GM12878 (cell line): ENCODE results near the gene RNF166. TPM values are rescaled to one million over a fixed set of nuclear protein-coding genes. Genes with fewer than 3 reads are reported as not detected.

Source experiments
- ATAC-seq: fragments of 200-7000 bp; cut with Tn5 transposase; 3 replicates; pipeline ENCODE4 v1.9.1; 2020; ENCODE audit warnings: mild to moderate bottlenecking, moderate library complexity
- BruUV-seq: library from RNA; stranded (reverse); fragments of 400-500 nt; replicated peaks from 2 replicates; lab custom pipeline; 2021; lab: Mats Ljungman, UMichigan
- CTCF ChIA-PET: fragments of 300-600 bp; sonication (Branson Sonifier 250); formaldehyde crosslinking; extraction: SDS; loops from one replicate; lab custom pipeline; 2021; ENCODE audit warnings: inconsistent platforms; lab: Yijun Ruan, JAX
- POLR2A ChIA-PET: fragments of 350-600 bp; formaldehyde crosslinking; extraction: SDS; loops from one replicate; lab custom pipeline; 2021; ENCODE audit warnings: inconsistent platforms; lab: Charles Lee
- RAD21 ChIA-PET: fragments of 300-600 bp; sonication (Branson Sonifier 250); formaldehyde crosslinking; loops from one replicate; lab custom pipeline; 2023; ENCODE audit warnings: antibody characterized with exemption; ENCODE audit not compliant: unreplicated experiment; lab: Charles Lee
- SMC1A ChIA-PET: fragments of 300-600 bp; sonication (Branson Sonifier 250); formaldehyde crosslinking; loops from one replicate; lab custom pipeline; 2023; ENCODE audit not compliant: unreplicated experiment, uncharacterized antibody; lab: Charles Lee
- DNase-seq: peaks from one replicate; pipeline ENCODE4 v3.0.0-alpha.2; 2011; ENCODE audit warnings: low read depth, low spot score
- FAIRE-seq: peaks from 3 replicates; lab custom pipeline; 2011; peaks lifted over from hg19 to GRCh38; lab: Jason Lieb, UNC
- H2AFZ ChIP-seq: 2 replicates; pipeline ENCODE4 v1.6.0; 2011; ENCODE audit warnings: low read depth, low read length, control low read depth; ENCODE audit not compliant: control insufficient read depth
- H3K27ac ChIP-seq: 2 replicates; pipeline ENCODE4 v1.5.1; 2011; ENCODE audit warnings: control low read depth; ENCODE audit not compliant: control insufficient read depth, insufficient read depth
- H3K27me3 ChIP-seq, 2 experiments: replicated peaks in 1 of 2; 2 replicates each; pipeline versions ENCODE4 v1.6.0 to v1.6.1; 2011; ENCODE audit warnings: low read length in 1 of 2; ENCODE audit not compliant: control insufficient read depth in 2 of 2, insufficient read depth in 2 of 2
- H3K36me3 ChIP-seq, 2 experiments: 2 replicates each; pipeline ENCODE4 v1.5.1; 2011; ENCODE audit warnings: low read length in 1 of 2; ENCODE audit not compliant: control insufficient read depth in 2 of 2, insufficient read depth in 2 of 2
- H3K4me1 ChIP-seq: 2 replicates; pipeline ENCODE4 v1.6.1; 2011; ENCODE audit warnings: mild to moderate bottlenecking, low read length, moderate library complexity, mixed read lengths; ENCODE audit not compliant: control insufficient read depth, insufficient read depth
- H3K4me2 ChIP-seq: 2 replicates; pipeline ENCODE4 v1.6.0; 2011; ENCODE audit warnings: control low read depth; ENCODE audit not compliant: control insufficient read depth, insufficient read depth
- H3K4me3 ChIP-seq: fragments of 200-600 bp; sonication (generic); 2 replicates; pipeline ENCODE4 v1.5.1; 2016
- H3K79me2 ChIP-seq: 2 replicates; pipeline ENCODE4 v1.6.0; 2011; ENCODE audit warnings: low read length; ENCODE audit not compliant: control insufficient read depth, insufficient read depth
- H3K9ac ChIP-seq: 2 replicates; pipeline ENCODE4 v1.8.0; 2011; ENCODE audit warnings: low read length, control low read depth, mixed read lengths; ENCODE audit not compliant: control insufficient read depth, insufficient read depth
- H3K9me3 ChIP-seq: replicated peaks from 3 replicates; pipeline ENCODE4 v1.5.1; 2011; ENCODE audit warnings: mild to moderate bottlenecking, low read length; ENCODE audit not compliant: control insufficient read depth, insufficient read depth
- H4K20me1 ChIP-seq: 2 replicates; pipeline ENCODE4 v1.6.0; 2011; ENCODE audit not compliant: control insufficient read depth, insufficient read depth
- CHD1 ChIP-seq: IDR thresholded peaks from 2 replicates; pipeline ENCODE4 v1.6.1; 2012; ENCODE audit warnings: low read depth, low read length, improper control_type of control experiment
- CREB1 ChIP-seq: IDR thresholded peaks from 2 replicates; pipeline ENCODE4 v1.6.1; 2012; ENCODE audit warnings: low read depth, mild to moderate bottlenecking, inconsistent platforms
- CREM ChIP-seq: IDR thresholded peaks from 2 replicates; pipeline ENCODE4 v1.6.1; 2014; ENCODE audit warnings: antibody characterized with exemption, low read depth
- JUNB ChIP-seq: IDR thresholded peaks from 2 replicates; pipeline ENCODE4 v1.6.1; 2016; ENCODE audit warnings: antibody characterized with exemption, mild to moderate bottlenecking
- NFIC ChIP-seq: IDR thresholded peaks from 2 replicates; pipeline ENCODE4 v1.6.1; 2012; ENCODE audit warnings: low read depth, mild to moderate bottlenecking, inconsistent platforms, low read length, moderate library complexity
- NFYB ChIP-seq: IDR thresholded peaks from 2 replicates; pipeline ENCODE4 v1.6.1; 2011; ENCODE audit warnings: low read depth, mild to moderate bottlenecking, low read length, improper control_type of control experiment, moderate library complexity; ENCODE audit not compliant: insufficient read depth
- POLR2A ChIP-seq: IDR thresholded peaks from 2 replicates; pipeline ENCODE4 v1.6.1; 2011; ENCODE audit warnings: low read depth, mild to moderate bottlenecking, low read length
- SKIL ChIP-seq: fragments of 450-650 bp; IDR thresholded peaks from 2 replicates; pipeline ENCODE4 v1.6.1; 2017; ENCODE audit warnings: mild to moderate bottlenecking, low read depth, inconsistent platforms; ENCODE audit not compliant: poor library complexity, severe bottlenecking
- SREBF2 ChIP-seq: IDR thresholded peaks from 2 replicates; pipeline ENCODE4 v1.6.1; 2012; ENCODE audit warnings: mild to moderate bottlenecking, low read length
- STAT1 ChIP-seq: fragments of 450-650 bp; conservative IDR thresholded peaks from 2 replicates; pipeline ENCODE4 v1.6.1; 2014; ENCODE audit warnings: antibody characterized with exemption, mild to moderate bottlenecking
- WGBS: methylation state at CpG from one replicate; pipeline ENCODE4 v1.1.6; 2016; ENCODE audit warnings: low lambda C conversion rate; ENCODE audit not compliant: insufficient replicate concordance, insufficient coverage; ENCODE audit errors: missing lambda C conversion rate; 5-methylcytosine and 5-hydroxymethylcytosine counted together
- in situ Hi-C: fragments of 300-500 bp; cut with MboI; formaldehyde crosslinking; loops from 9 replicates; pipeline ENCODE4 v1.14.3; 2018; ENCODE audit warnings: mixed read lengths
- intact Hi-C: fragments of 100-400 bp; cut with micrococcal nuclease; formaldehyde crosslinking; loops from one replicate; pipeline ENCODE4 v1.14.2; 2022; ENCODE audit not compliant: unreplicated experiment
- polyA plus RNA-seq, 11 experiments: library from polyadenylated mRNA; depleted of rRNA in 4 of 11; unstranded in 6 of 11; stranded (reverse) in 5 of 11; fragments of >200 nt; fragmentation: Nextera tagmentation in 4 of 11; fragmentation: Illumina TruSeq in 1 of 11; extraction: Ambion mirVana in 4 of 11; extraction: Trizol in 1 of 11; gene quantifications; 1 replicate in 1 of 11; 2 replicates in 10 of 11; pipeline versions ENCODE4 v1.2.1 to v1.2.3, GENCODE V29; 2011 to 2016; ENCODE audit warnings: inconsistent platforms in 2 of 11, missing spikeins in 2 of 11, low read depth in 1 of 11
- total RNA-seq, 4 experiments: library from RNA; depleted of rRNA in 3 of 4; stranded (reverse); fragments of >200 nt in 3 of 4; fragmentation: Illumina TruSeq in 1 of 4; extraction: Trizol in 1 of 4; gene quantifications; 2 replicates each; pipeline versions ENCODE4 v1.2.1 to v1.2.3, GENCODE V29; 2013 to 2021
- TF ChIP-seq, protein P1 (sequence below): fragments of 450-650 bp; formaldehyde crosslinking; IDR thresholded peaks from 2 replicates; pipeline ENCODE4 v1.5.0; 2022; ENCODE audit warnings: mild to moderate bottlenecking, missing genetic modification characterization
- TF ChIP-seq, protein P2 (sequence below): fragments of 450-650 bp; IDR thresholded peaks from 2 replicates; pipeline ENCODE4 v1.6.1; 2018; ENCODE audit warnings: mild to moderate bottlenecking, low read depth, moderate library complexity; ENCODE audit not compliant: partially characterized antibody

Gene RNF166
- total and polyA plus RNA-seq, 10 of the 15 experiments (the other 5 are each of a cell fraction or from before 2014, with no cell fraction given): 0.48 to 32.8 (median 12.1) TPM

GRCh38 chr16:88697116-88697830, 8.9 kb downstream of the RNF166 start:
- DNase-seq (no peak), ATAC-seq (no peak), FAIRE-seq (no peak)
- H2AFZ ChIP-seq: no peak overlapping the region
- no peak overlapping the region for H3K4me3 ChIP-seq
- no peak overlapping the region for H3K4me2 ChIP-seq
- ChIA-PET POLR2A (interaction anchor here (0.6 kb wide), 1 partner anchor 10 kb away, joined by 4 read pairs; no protein-coding TSS in a partner anchor), SMC1A (no interaction called here), RAD21 (no interaction called here), CTCF (interaction anchor here (0.6 to 1.3 kb wide), 2 partner anchors 15 to 47 kb away, joined by 3 read pairs; no protein-coding TSS in a partner anchor)
- H3K9ac ChIP-seq: no peak overlapping the region
- no peak overlapping the region for H3K27ac ChIP-seq
- BruUV-seq: no TSS peak
- H3K27me3 ChIP-seq: no peaks in the 10 kb centered on the region
- no peaks in the 10 kb centered on the region for H3K9me3 ChIP-seq
- peaks cover 0 to 7% of the 10 kb centered on the region in 2 experiments; a peak in 2 of 4 replicates for H3K36me3 ChIP-seq
- in situ Hi-C loops (no loop called here), intact Hi-C loops (no loop called here)
- H3K79me2 ChIP-seq: peaks cover 14% of the 10 kb centered on the region
- H4K20me1 ChIP-seq: no peaks in the 10 kb centered on the region
- peaks cover 29% of the 10 kb centered on the region for H3K4me1 ChIP-seq
- 95% methylated on average over 45 of the region's 47 CpGs for WGBS
- TF ChIP-seq CHD1: no peak
- no peak for TF ChIP-seq CREB1
- TF ChIP-seq STAT1: no peak
- no peak for TF ChIP-seq POLR2A
- no peak for TF ChIP-seq SREBF2
- no peak for TF ChIP-seq CREM
- no peak for TF ChIP-seq NFIC
- no peak for TF ChIP-seq JUNB
- TF ChIP-seq NFYB: no peak
- TF ChIP-seq, protein P1, sequence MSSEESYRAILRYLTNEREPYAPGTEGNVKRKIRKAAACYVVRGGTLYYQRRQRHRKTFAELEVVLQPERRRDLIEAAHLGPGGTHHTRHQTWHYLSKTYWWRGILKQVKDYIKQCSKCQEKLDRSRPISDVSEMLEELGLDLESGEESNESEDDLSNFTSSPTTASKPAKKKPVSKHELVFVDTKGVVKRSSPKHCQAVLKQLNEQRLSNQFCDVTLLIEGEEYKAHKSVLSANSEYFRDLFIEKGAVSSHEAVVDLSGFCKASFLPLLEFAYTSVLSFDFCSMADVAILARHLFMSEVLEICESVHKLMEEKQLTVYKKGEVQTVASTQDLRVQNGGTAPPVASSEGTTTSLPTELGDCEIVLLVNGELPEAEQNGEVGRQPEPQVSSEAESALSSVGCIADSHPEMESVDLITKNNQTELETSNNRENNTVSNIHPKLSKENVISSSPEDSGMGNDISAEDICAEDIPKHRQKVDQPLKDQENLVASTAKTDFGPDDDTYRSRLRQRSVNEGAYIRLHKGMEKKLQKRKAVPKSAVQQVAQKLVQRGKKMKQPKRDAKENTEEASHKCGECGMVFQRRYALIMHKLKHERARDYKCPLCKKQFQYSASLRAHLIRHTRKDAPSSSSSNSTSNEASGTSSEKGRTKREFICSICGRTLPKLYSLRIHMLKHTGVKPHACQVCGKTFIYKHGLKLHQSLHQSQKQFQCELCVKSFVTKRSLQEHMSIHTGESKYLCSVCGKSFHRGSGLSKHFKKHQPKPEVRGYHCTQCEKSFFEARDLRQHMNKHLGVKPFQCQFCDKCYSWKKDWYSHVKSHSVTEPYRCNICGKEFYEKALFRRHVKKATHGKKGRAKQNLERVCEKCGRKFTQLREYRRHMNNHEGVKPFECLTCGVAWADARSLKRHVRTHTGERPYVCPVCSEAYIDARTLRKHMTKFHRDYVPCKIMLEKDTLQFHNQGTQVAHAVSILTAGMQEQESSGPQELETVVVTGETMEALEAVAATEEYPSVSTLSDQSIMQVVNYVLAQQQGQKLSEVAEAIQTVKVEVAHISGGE (CRISPR knock-in tag): no peak
- TF ChIP-seq, protein P2, sequence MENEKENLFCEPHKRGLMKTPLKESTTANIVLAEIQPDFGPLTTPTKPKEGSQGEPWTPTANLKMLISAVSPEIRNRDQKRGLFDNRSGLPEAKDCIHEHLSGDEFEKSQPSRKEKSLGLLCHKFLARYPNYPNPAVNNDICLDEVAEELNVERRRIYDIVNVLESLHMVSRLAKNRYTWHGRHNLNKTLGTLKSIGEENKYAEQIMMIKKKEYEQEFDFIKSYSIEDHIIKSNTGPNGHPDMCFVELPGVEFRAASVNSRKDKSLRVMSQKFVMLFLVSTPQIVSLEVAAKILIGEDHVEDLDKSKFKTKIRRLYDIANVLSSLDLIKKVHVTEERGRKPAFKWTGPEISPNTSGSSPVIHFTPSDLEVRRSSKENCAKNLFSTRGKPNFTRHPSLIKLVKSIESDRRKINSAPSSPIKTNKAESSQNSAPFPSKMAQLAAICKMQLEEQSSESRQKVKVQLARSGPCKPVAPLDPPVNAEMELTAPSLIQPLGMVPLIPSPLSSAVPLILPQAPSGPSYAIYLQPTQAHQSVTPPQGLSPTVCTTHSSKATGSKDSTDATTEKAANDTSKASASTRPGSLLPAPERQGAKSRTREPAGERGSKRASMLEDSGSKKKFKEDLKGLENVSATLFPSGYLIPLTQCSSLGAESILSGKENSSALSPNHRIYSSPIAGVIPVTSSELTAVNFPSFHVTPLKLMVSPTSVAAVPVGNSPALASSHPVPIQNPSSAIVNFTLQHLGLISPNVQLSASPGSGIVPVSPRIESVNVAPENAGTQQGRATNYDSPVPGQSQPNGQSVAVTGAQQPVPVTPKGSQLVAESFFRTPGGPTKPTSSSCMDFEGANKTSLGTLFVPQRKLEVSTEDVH: no peak
- no peak for TF ChIP-seq SKIL
